Mesothelial cell of epicardium (in vitro differentiated cells): ENCODE data around the gene ARSG. TPM values are rescaled to one million over a fixed set of nuclear protein-coding genes. Genes with fewer than 3 reads are reported as not detected.

Experiments used
- DNase-seq, 2 experiments: peaks; one replicate each; pipeline ENCODE4 v3.0.0; 2021; ENCODE audit warnings: low spot score in 2 of 2; ENCODE audit not compliant: unreplicated experiment in 2 of 2
- H3K27ac Mint-ChIP-seq: 2 replicates; pipeline ENCODE4 v1.8.0; 2021; ENCODE audit warnings: mixed read lengths
- H3K27me3 Mint-ChIP-seq: 2 replicates; pipeline ENCODE4 v1.8.0; 2021; ENCODE audit warnings: low read depth, mixed read lengths
- H3K36me3 Mint-ChIP-seq: 2 replicates; pipeline ENCODE4 v1.8.0; 2021; ENCODE audit warnings: mixed read lengths
- H3K4me1 Mint-ChIP-seq: 2 replicates; pipeline ENCODE4 v1.8.0; 2021; ENCODE audit warnings: mixed read lengths
- H3K4me3 Mint-ChIP-seq: 2 replicates; pipeline ENCODE4 v1.8.0; 2021; ENCODE audit warnings: mild to moderate bottlenecking, moderate library complexity, mixed read lengths
- H3K9me3 Mint-ChIP-seq: 2 replicates; pipeline ENCODE4 v1.8.0; 2021; ENCODE audit warnings: mixed read lengths
- total RNA-seq: library from RNA; stranded (reverse); gene quantifications from 3 replicates; pipeline ENCODE4 v1.2.1, GENCODE V29; 2021
- TF ChIP-seq, protein P1 (sequence below): fragments of 200-600 bp; sonication (generic); IDR thresholded peaks from one replicate; pipeline ENCODE4 v1.5.0; 2021; ENCODE audit warnings: antibody characterized with exemption; ENCODE audit not compliant: unreplicated experiment

The ARSG gene
- total RNA-seq, 1 donor from 2014 or later: 7.8 TPM

DNA sequence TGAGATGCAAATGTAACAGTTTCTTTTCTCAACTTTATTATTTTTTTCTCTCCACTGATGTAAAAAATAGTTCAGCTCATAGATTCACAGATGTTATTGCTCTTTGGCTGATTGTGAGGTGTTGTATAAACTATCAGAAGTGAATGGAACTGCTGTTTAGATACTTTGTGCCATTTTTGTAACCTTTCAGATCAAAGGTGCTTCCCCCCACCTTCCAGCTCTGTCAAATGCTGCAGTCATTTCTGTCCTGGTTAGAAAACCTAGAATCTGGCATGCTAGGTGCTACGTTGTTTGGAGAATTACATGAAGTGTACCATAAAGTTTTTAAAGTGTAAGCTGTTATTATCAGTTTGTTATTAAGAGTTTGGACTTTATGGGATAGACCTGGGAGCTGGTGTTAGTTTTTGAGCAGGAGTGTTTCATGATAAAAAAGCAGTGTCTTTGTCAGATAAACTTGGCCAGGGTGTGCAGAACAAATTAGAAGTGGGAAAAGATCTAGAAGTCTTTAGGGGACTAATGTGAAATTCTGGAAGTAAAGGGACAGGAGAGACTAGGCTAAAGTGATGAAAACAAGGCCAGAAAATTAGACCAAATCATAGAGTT lies 167.8 kb downstream of the ARSG start:
- Mint-ChIP-seq H3K9me3 (no peaks in the 10 kb centered on the region), H3K4me1 (peaks cover 23% of the 10 kb centered on the region), H3K36me3 (no peaks in the 10 kb centered on the region), H3K4me3 (no peak overlapping the region), H3K27me3 (no peaks in the 10 kb centered on the region), H3K27ac (no peak overlapping the region)
- no peak for DNase-seq
- TF ChIP-seq, protein P1, sequence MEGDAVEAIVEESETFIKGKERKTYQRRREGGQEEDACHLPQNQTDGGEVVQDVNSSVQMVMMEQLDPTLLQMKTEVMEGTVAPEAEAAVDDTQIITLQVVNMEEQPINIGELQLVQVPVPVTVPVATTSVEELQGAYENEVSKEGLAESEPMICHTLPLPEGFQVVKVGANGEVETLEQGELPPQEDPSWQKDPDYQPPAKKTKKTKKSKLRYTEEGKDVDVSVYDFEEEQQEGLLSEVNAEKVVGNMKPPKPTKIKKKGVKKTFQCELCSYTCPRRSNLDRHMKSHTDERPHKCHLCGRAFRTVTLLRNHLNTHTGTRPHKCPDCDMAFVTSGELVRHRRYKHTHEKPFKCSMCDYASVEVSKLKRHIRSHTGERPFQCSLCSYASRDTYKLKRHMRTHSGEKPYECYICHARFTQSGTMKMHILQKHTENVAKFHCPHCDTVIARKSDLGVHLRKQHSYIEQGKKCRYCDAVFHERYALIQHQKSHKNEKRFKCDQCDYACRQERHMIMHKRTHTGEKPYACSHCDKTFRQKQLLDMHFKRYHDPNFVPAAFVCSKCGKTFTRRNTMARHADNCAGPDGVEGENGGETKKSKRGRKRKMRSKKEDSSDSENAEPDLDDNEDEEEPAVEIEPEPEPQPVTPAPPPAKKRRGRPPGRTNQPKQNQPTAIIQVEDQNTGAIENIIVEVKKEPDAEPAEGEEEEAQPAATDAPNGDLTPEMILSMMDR: no peak

DNA sequence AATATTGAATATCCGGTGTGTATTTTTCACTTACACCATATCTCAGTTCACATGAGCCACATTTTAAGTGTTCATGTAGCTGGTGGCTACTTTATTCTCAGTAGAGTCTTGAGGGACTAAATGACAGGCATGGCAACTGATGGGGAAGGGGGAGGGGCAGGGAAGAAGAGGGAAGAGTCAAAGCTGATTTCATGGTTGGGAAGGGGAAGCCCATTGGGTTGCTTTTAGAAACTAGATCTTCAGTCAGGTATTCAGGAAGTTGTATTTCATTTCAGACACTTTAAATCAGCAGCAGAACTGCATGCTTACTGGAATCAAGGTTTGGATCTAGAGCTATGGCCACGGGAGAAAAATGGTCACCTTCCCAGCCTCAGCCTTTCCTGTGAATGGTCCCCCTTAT lies 168.9 kb downstream of the ARSG start:
- DNase-seq: no peak
- Mint-ChIP-seq H3K36me3 (no peaks in the 10 kb centered on the region), H3K27ac (no peak overlapping the region), H3K4me1 (peaks cover 23% of the 10 kb centered on the region), H3K27me3 (no peaks in the 10 kb centered on the region), H3K9me3 (no peaks in the 10 kb centered on the region), H3K4me3 (no peak overlapping the region)
- TF ChIP-seq, protein P1: no peak

DNA sequence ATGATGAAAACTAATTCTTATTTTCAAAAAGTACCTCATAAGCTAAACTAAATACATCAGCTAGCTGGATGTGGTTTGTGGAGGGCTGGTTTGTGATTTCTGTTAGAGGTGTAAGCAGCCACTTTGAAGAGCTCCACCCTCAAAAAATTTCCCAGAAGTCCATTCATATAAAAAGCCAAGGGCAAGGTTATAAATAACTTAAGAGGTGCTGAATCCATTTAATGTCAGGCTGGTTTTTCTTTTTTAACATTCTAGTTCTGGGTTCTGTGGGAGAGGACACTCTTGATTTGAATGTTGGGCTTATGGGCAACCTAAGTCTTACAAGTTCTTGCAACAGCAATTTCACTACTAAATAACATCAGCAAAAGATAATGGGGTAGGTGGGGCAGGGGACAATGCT lies 169.4 kb downstream of the ARSG start:
- no peak overlapping the region for H3K4me3 Mint-ChIP-seq
- peaks cover 22% of the 10 kb centered on the region for H3K4me1 Mint-ChIP-seq
- no peaks in the 10 kb centered on the region for H3K27me3 Mint-ChIP-seq
- DNase-seq: no peak
- H3K27ac Mint-ChIP-seq: no peak overlapping the region
- TF ChIP-seq, protein P1: no peak
- no peaks in the 10 kb centered on the region for H3K9me3 Mint-ChIP-seq
- no peaks in the 10 kb centered on the region for H3K36me3 Mint-ChIP-seq

- H3K4me3 Mint-ChIP-seq: no peak overlapping the region
- no peaks in the 10 kb centered on the region for H3K36me3 Mint-ChIP-seq
- no peaks in the 10 kb centered on the region for H3K9me3 Mint-ChIP-seq
- no peaks in the 10 kb centered on the region for H3K27me3 Mint-ChIP-seq
- H3K4me1 Mint-ChIP-seq: peaks cover 20% of the 10 kb centered on the region
- no peak for DNase-seq
- TF ChIP-seq, protein P1: no peak
- H3K27ac Mint-ChIP-seq: no peak overlapping the region
Observed at GRCh38 chr17:68461122-68461539, 169.8 kb downstream of the ARSG start.

- Mint-ChIP-seq H3K27me3 (no peaks in the 10 kb centered on the region), H3K9me3 (no peaks in the 10 kb centered on the region), H3K27ac (no peak overlapping the region), H3K4me1 (peaks cover 15% of the 10 kb centered on the region), H3K4me3 (no peak overlapping the region), H3K36me3 (no peaks in the 10 kb centered on the region)
- no peak for DNase-seq
- TF ChIP-seq, protein P1: no peak
Observed at GRCh38 chr17:68461589-68461988, 170.3 kb downstream of the ARSG start.
